Left kidney (tissue), 2 donors: ENCODE results near the gene IRAK2. TPM values are rescaled to one million over a fixed set of nuclear protein-coding genes. Genes with fewer than 3 reads are reported as not detected.

Experiments used
- DNase-seq: peaks from one replicate; pipeline ENCODE4 v3.0.0-alpha.2; 2013
- polyA plus RNA-seq: library from polyadenylated mRNA; unstranded; fragments of 120-200 nt; gene quantifications from one replicate; pipeline ENCODE4 v1.2.1, GENCODE V29; 2013; ENCODE audit not compliant: insufficient read length

The IRAK2 gene
- polyA plus RNA-seq, 1 donor: 1.00 TPM

- DNase-seq: no peak
Observed at GRCh38 chr3:10223676-10224639, 59.2 kb downstream of the IRAK2 start.

- peak; percentile 42 for DNase-seq
Observed at GRCh38 chr3:10224794-10225665, 60.3 kb downstream of the IRAK2 start.

- DNase-seq: no peak
Observed at GRCh38 chr3:10226293-10226692, 61.6 kb downstream of the IRAK2 start.

- DNase-seq: no peak
Observed at GRCh38 chr3:10228248-10228950, 63.7 kb downstream of the IRAK2 start.

- no peak for DNase-seq
Observed at GRCh38 chr3:10229576-10229975, 64.9 kb downstream of the IRAK2 start.

GRCh38 chr3:10232137-10232536 is 67.4 kb downstream of the IRAK2 start:
- no peak for DNase-seq

GRCh38 chr3:10233988-10234387 is 69.3 kb downstream of the IRAK2 start:
- DNase-seq: no peak

GRCh38 chr3:10234526-10235230 is 70.0 kb downstream of the IRAK2 start:
- no peak for DNase-seq

GRCh38 chr3:10235551-10235950 is 70.8 kb downstream of the IRAK2 start:
- DNase-seq: no peak

- DNase-seq: no peak
Observed at GRCh38 chr3:10238345-10239183, 73.8 kb downstream of the IRAK2 start.

- no peak for DNase-seq
Observed at GRCh38 chr3:10240799-10241198, 76.1 kb downstream of the IRAK2 start.

- no peak for DNase-seq
Observed at GRCh38 chr3:10242182-10243065, 77.7 kb downstream of the IRAK2 start.

- DNase-seq: no peak
Observed at GRCh38 chr3:10244009-10244408, 79.3 kb downstream of the IRAK2 start.

GRCh38 chr3:10245081-10245712 is 80.5 kb downstream of the IRAK2 start:
- DNase-seq: no peak

GRCh38 chr3:10247679-10248183 is 83.0 kb downstream of the IRAK2 start:
- no peak for DNase-seq

- DNase-seq: peak; percentile 91
Observed at GRCh38 chr3:10248184-10248983, 83.7 kb downstream of the IRAK2 start, which contains the start of gene TATDN2. Gene TATDN2 (plus strand): TSS chr3:10248459. CDS start chr3:10249201, 742 bp downstream.

- DNase-seq: peak; percentile 11
Observed at GRCh38 chr3:10248984-10249748, 84.4 kb downstream of the IRAK2 start.
